HEK293 (cell line): ENCODE measurements around the gene CHST5.

Experiments used
- CTCF ChIA-PET: fragments of 350-600 bp; formaldehyde crosslinking; extraction: SDS; loops from one replicate; lab custom pipeline; 2021; ENCODE audit warnings: antibody characterized with exemption; lab: Yijun Ruan, JAX
- POLR2A ChIA-PET: fragments of 300-600 bp; formaldehyde crosslinking; extraction: SDS; loops from one replicate; lab custom pipeline; 2020; ENCODE audit warnings: antibody characterized with exemption, inconsistent platforms; lab: Yijun Ruan, JAX
- H3K27ac ChIP-seq: fragments of 200-500 bp; sonication (Bioruptor generic); 2 replicates; pipeline ENCODE4 v1.5.1; 2014; ENCODE audit warnings: low read depth, low read length, control low read depth, inconsistent platforms; ENCODE audit errors: extremely low read depth
- H3K36me3 ChIP-seq, 2 experiments: fragments of 200-500 bp in 1 of 2; sonication (Bioruptor generic) in 1 of 2; 1 replicate in 1 of 2; 2 replicates in 1 of 2; pipeline ENCODE4 v1.5.1; 2014 to 2017; ENCODE audit warnings: inconsistent platforms in 2 of 2, low read length in 2 of 2; ENCODE audit not compliant: control insufficient read depth in 2 of 2, insufficient read depth in 1 of 2
- H3K4me1 ChIP-seq: fragments of 200-500 bp; sonication (Bioruptor generic); 2 replicates; pipeline ENCODE4 v1.5.1; 2014; ENCODE audit warnings: mild to moderate bottlenecking, low read length, inconsistent platforms; ENCODE audit not compliant: control insufficient read depth, insufficient read depth
- H3K4me3 ChIP-seq: 2 replicates; pipeline ENCODE4 v1.5.1; 2011; ENCODE audit warnings: low read depth, mild to moderate bottlenecking, control low read depth, low read length, moderate library complexity
- H3K9me3 ChIP-seq: fragments of 200-500 bp; sonication (Bioruptor generic); 2 replicates; pipeline ENCODE4 v1.5.1; 2014; ENCODE audit warnings: low read depth, low read length, inconsistent platforms; ENCODE audit not compliant: control insufficient read depth, insufficient read depth
- BCL11A ChIP-seq: fragments of 450-650 bp; formaldehyde crosslinking; IDR thresholded peaks from 2 replicates; pipeline ENCODE4 v1.5.1; 2016; ENCODE audit warnings: low read depth, missing biosample characterization, missing genetic modification characterization
- KLF7 ChIP-seq: fragments of 450-650 bp; formaldehyde crosslinking; IDR thresholded peaks from 2 replicates; pipeline ENCODE4 v1.5.1; 2016; ENCODE audit warnings: missing biosample characterization, missing genetic modification characterization, borderline replicate concordance
- WT1 ChIP-seq: fragments of 450-650 bp; formaldehyde crosslinking; IDR thresholded peaks from 2 replicates; pipeline ENCODE4 v1.5.1; 2016; ENCODE audit warnings: missing biosample characterization, missing genetic modification characterization
- YY1 ChIP-seq: fragments of 450-650 bp; formaldehyde crosslinking; IDR thresholded peaks from 2 replicates; pipeline ENCODE4 v1.5.1; 2018; ENCODE audit warnings: missing biosample characterization, missing genetic modification characterization
- YY2 ChIP-seq: fragments of 450-650 bp; formaldehyde crosslinking; IDR thresholded peaks from 2 replicates; pipeline ENCODE4 v1.5.1; 2016; ENCODE audit warnings: missing biosample characterization, missing genetic modification characterization
- ZNF155 ChIP-seq: fragments of 450-650 bp; formaldehyde crosslinking; IDR thresholded peaks from 2 replicates; pipeline ENCODE4 v1.5.1; 2016; ENCODE audit warnings: missing biosample characterization, missing genetic modification characterization
- ZNF16 ChIP-seq: fragments of 450-650 bp; formaldehyde crosslinking; IDR thresholded peaks from 2 replicates; pipeline ENCODE4 v1.5.1; 2016; ENCODE audit warnings: low read depth, missing biosample characterization, missing genetic modification characterization
- ZNF175 ChIP-seq: fragments of 450-650 bp; formaldehyde crosslinking; IDR thresholded peaks from 2 replicates; pipeline ENCODE4 v1.5.1; 2016; ENCODE audit warnings: missing biosample characterization, missing genetic modification characterization
- ZNF274 ChIP-seq, 2 experiments: fragments of 200-500 bp in 1 of 2; fragments of 450-650 bp in 1 of 2; sonication (Bioruptor generic) in 1 of 2; formaldehyde crosslinking in 1 of 2; IDR thresholded peaks; 2 replicates each; pipeline versions ENCODE4 v1.5.1 to v1.6.1; 2014 to 2016; ENCODE audit warnings: borderline replicate concordance in 1 of 2, inconsistent platforms in 1 of 2, low read length in 1 of 2, missing biosample characterization in 1 of 2, missing genetic modification characterization in 1 of 2
- ZNF292 ChIP-seq: fragments of 450-650 bp; formaldehyde crosslinking; IDR thresholded peaks from 2 replicates; pipeline ENCODE4 v1.5.1; 2016; ENCODE audit warnings: low read depth, missing biosample characterization, missing genetic modification characterization, borderline replicate concordance
- ZNF302 ChIP-seq: fragments of 450-650 bp; formaldehyde crosslinking; IDR thresholded peaks from 2 replicates; pipeline ENCODE4 v1.5.1; 2016; ENCODE audit warnings: missing biosample characterization, missing genetic modification characterization, low read depth
- ZNF311 ChIP-seq: fragments of 450-650 bp; formaldehyde crosslinking; IDR thresholded peaks from 2 replicates; pipeline ENCODE4 v1.5.1; 2017; ENCODE audit warnings: missing biosample characterization, missing genetic modification characterization, borderline replicate concordance
- ZNF416 ChIP-seq: fragments of 450-650 bp; formaldehyde crosslinking; IDR thresholded peaks from 2 replicates; pipeline ENCODE4 v1.5.1; 2016; ENCODE audit warnings: missing biosample characterization, missing genetic modification characterization
- ZNF510 ChIP-seq: fragments of 450-650 bp; formaldehyde crosslinking; IDR thresholded peaks from 2 replicates; pipeline ENCODE4 v1.5.1; 2018; ENCODE audit warnings: mild to moderate bottlenecking, missing genetic modification characterization, missing biosample characterization; ENCODE audit not compliant: insufficient replicate concordance
- ZNF529 ChIP-seq: fragments of 450-650 bp; formaldehyde crosslinking; IDR thresholded peaks from 2 replicates; pipeline ENCODE4 v1.5.1; 2017; ENCODE audit warnings: missing genetic modification characterization, missing biosample characterization; ENCODE audit not compliant: insufficient replicate concordance
- ZNF621 ChIP-seq: fragments of 450-650 bp; formaldehyde crosslinking; IDR thresholded peaks from 2 replicates; pipeline ENCODE4 v1.5.1; 2017; ENCODE audit warnings: missing biosample characterization, missing genetic modification characterization
- ZNF747 ChIP-seq: fragments of 450-650 bp; formaldehyde crosslinking; IDR thresholded peaks from 2 replicates; pipeline ENCODE4 v1.5.1; 2016; ENCODE audit warnings: missing biosample characterization, missing genetic modification characterization
- ZNF785 ChIP-seq: fragments of 450-650 bp; formaldehyde crosslinking; IDR thresholded peaks from 2 replicates; pipeline ENCODE4 v1.5.1; 2016; ENCODE audit warnings: missing biosample characterization, missing genetic modification characterization
- ZXDB ChIP-seq: fragments of 450-650 bp; formaldehyde crosslinking; IDR thresholded peaks from 2 replicates; pipeline ENCODE4 v1.5.1; 2016; ENCODE audit warnings: missing biosample characterization, missing genetic modification characterization
- TF ChIP-seq, protein P1 (sequence below): fragments of 450-650 bp; formaldehyde crosslinking; IDR thresholded peaks from 2 replicates; pipeline ENCODE4 v1.5.1; 2017; ENCODE audit warnings: missing biosample characterization, missing genetic modification characterization
- TF ChIP-seq, protein P2 (sequence below): fragments of 450-650 bp; formaldehyde crosslinking; IDR thresholded peaks from 2 replicates; pipeline ENCODE4 v1.5.1; 2017; ENCODE audit warnings: missing biosample characterization, missing genetic modification characterization
- TF ChIP-seq, protein P3 (sequence below): fragments of 450-650 bp; formaldehyde crosslinking; IDR thresholded peaks from 2 replicates; pipeline ENCODE4 v1.5.1; 2017; ENCODE audit warnings: missing biosample characterization, missing genetic modification characterization
- TF ChIP-seq, protein P4 (sequence below): fragments of 450-650 bp; formaldehyde crosslinking; IDR thresholded peaks from 2 replicates; pipeline ENCODE4 v1.5.1; 2016; ENCODE audit warnings: missing biosample characterization, missing genetic modification characterization, borderline replicate concordance

Gene CHST5

DNA sequence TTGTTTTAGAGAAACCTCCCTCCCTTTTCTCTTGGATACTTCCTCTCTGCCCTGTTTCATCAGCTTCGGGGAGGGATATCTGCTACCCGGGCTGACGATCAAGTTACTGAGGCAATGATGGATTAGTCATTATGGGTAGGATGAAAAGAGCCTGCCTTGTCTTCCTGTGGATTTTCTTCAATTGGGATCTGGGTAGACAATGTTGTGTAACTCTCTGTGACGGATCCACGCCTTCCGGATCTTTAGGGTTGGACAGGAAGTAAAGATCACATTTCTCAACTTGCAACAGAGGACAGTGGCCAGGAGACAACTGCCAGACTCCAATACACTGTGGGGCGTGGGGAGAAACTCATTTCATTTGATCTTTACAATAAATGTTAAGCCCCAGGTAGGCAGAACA lies 29.3 kb downstream of the CHST5 start:
- no peaks in the 10 kb centered on the region for H3K9me3 ChIP-seq
- ChIA-PET POLR2A (no interaction called here), CTCF (interaction anchor here (0.7 to 1.1 kb wide), 4 partner anchors 10 to 41 kb away, joined by 3 to 4 read pairs (median 3); no protein-coding TSS in a partner anchor)
- H3K4me1 ChIP-seq, result peaks cover 3% of the 10 kb centered on the region; the same call in 1 of the 2 replicates
- H3K4me3 ChIP-seq, result no peak overlapping the region
- no peak for TF ChIP-seq ZNF621 (tag by site-specific recombination)
- TF ChIP-seq ZNF292 (tag by site-specific recombination), result no peak
- TF ChIP-seq KLF7 (tag by site-specific recombination), result no peak
- no peak for TF ChIP-seq ZNF155 (tag by site-specific recombination)
- no peak for TF ChIP-seq ZNF747 (tag by site-specific recombination)
- TF ChIP-seq YY1, result no peak
- TF ChIP-seq WT1 (tag by site-specific recombination), result no peak
- TF ChIP-seq BCL11A (tag by site-specific recombination), result no peak
- TF ChIP-seq, protein P1, sequence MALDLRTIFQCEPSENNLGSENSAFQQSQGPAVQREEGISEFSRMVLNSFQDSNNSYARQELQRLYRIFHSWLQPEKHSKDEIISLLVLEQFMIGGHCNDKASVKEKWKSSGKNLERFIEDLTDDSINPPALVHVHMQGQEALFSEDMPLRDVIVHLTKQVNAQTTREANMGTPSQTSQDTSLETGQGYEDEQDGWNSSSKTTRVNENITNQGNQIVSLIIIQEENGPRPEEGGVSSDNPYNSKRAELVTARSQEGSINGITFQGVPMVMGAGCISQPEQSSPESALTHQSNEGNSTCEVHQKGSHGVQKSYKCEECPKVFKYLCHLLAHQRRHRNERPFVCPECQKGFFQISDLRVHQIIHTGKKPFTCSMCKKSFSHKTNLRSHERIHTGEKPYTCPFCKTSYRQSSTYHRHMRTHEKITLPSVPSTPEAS, result no peak
- TF ChIP-seq YY2, result no peak
- H3K36me3 ChIP-seq, result no peaks in the 10 kb centered on the region
- H3K27ac ChIP-seq, result no peak overlapping the region

DNA sequence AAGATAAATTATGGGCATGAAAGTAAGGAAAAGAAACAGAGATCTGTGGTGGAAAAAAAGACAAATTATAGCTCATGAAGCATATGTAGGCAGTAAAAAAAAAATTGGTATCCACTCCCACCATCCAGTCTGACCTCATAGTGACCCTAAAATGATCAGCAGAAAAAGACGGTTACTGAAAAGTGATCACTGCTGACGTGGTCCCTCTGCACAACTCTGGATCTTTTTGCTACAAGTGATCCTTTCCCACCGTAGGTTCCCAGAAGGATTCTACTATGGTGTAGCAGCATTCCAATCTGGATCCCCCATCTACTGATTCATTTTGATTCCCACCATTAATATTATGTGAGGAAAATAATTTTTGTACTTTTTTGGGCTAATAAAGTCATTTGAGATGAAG lies 29.8 kb downstream of the CHST5 start:
- ChIA-PET POLR2A (interaction anchor here (0.8 kb wide), 1 partner anchor 9 kb away, joined by 3 read pairs; no protein-coding TSS in a partner anchor), CTCF (interaction anchor here (0.9 to 1.1 kb wide), 4 partner anchors 9 to 41 kb away, joined by 3 to 10 read pairs (median 4); no protein-coding TSS in a partner anchor)
- TF ChIP-seq ZNF302, result no peak
- TF ChIP-seq ZNF175 (tag by site-specific recombination), result no peak
- no peak for TF ChIP-seq ZNF510 (tag by site-specific recombination)
- no peak for TF ChIP-seq ZNF785 (tag by site-specific recombination)
- TF ChIP-seq ZNF416 (tag by site-specific recombination), result no peak
- TF ChIP-seq ZNF16 (tag by site-specific recombination), result no peak
- no peak for TF ChIP-seq ZNF274 (IDR thresholded peaks at IDR 0.05; ENCODE audit: low read length)
- TF ChIP-seq ZNF274 (tag by site-specific recombination; IDR thresholded peaks at IDR 0.05; ENCODE audit: borderline replicate concordance), result no peak
- TF ChIP-seq, protein P2, sequence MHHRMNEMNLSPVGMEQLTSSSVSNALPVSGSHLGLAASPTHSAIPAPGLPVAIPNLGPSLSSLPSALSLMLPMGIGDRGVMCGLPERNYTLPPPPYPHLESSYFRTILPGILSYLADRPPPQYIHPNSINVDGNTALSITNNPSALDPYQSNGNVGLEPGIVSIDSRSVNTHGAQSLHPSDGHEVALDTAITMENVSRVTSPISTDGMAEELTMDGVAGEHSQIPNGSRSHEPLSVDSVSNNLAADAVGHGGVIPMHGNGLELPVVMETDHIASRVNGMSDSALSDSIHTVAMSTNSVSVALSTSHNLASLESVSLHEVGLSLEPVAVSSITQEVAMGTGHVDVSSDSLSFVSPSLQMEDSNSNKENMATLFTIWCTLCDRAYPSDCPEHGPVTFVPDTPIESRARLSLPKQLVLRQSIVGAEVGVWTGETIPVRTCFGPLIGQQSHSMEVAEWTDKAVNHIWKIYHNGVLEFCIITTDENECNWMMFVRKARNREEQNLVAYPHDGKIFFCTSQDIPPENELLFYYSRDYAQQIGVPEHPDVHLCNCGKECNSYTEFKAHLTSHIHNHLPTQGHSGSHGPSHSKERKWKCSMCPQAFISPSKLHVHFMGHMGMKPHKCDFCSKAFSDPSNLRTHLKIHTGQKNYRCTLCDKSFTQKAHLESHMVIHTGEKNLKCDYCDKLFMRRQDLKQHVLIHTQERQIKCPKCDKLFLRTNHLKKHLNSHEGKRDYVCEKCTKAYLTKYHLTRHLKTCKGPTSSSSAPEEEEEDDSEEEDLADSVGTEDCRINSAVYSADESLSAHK (tag by site-specific recombination), result no peak
- TF ChIP-seq, protein P3, sequence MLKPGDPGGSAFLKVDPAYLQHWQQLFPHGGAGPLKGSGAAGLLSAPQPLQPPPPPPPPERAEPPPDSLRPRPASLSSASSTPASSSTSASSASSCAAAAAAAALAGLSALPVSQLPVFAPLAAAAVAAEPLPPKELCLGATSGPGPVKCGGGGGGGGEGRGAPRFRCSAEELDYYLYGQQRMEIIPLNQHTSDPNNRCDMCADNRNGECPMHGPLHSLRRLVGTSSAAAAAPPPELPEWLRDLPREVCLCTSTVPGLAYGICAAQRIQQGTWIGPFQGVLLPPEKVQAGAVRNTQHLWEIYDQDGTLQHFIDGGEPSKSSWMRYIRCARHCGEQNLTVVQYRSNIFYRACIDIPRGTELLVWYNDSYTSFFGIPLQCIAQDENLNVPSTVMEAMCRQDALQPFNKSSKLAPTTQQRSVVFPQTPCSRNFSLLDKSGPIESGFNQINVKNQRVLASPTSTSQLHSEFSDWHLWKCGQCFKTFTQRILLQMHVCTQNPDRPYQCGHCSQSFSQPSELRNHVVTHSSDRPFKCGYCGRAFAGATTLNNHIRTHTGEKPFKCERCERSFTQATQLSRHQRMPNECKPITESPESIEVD (tag by site-specific recombination), result no peak
- TF ChIP-seq ZXDB (tag by site-specific recombination), result no peak
- TF ChIP-seq ZNF311 (tag by site-specific recombination), result no peak
- TF ChIP-seq ZNF529, result no peak
- TF ChIP-seq, protein P4, sequence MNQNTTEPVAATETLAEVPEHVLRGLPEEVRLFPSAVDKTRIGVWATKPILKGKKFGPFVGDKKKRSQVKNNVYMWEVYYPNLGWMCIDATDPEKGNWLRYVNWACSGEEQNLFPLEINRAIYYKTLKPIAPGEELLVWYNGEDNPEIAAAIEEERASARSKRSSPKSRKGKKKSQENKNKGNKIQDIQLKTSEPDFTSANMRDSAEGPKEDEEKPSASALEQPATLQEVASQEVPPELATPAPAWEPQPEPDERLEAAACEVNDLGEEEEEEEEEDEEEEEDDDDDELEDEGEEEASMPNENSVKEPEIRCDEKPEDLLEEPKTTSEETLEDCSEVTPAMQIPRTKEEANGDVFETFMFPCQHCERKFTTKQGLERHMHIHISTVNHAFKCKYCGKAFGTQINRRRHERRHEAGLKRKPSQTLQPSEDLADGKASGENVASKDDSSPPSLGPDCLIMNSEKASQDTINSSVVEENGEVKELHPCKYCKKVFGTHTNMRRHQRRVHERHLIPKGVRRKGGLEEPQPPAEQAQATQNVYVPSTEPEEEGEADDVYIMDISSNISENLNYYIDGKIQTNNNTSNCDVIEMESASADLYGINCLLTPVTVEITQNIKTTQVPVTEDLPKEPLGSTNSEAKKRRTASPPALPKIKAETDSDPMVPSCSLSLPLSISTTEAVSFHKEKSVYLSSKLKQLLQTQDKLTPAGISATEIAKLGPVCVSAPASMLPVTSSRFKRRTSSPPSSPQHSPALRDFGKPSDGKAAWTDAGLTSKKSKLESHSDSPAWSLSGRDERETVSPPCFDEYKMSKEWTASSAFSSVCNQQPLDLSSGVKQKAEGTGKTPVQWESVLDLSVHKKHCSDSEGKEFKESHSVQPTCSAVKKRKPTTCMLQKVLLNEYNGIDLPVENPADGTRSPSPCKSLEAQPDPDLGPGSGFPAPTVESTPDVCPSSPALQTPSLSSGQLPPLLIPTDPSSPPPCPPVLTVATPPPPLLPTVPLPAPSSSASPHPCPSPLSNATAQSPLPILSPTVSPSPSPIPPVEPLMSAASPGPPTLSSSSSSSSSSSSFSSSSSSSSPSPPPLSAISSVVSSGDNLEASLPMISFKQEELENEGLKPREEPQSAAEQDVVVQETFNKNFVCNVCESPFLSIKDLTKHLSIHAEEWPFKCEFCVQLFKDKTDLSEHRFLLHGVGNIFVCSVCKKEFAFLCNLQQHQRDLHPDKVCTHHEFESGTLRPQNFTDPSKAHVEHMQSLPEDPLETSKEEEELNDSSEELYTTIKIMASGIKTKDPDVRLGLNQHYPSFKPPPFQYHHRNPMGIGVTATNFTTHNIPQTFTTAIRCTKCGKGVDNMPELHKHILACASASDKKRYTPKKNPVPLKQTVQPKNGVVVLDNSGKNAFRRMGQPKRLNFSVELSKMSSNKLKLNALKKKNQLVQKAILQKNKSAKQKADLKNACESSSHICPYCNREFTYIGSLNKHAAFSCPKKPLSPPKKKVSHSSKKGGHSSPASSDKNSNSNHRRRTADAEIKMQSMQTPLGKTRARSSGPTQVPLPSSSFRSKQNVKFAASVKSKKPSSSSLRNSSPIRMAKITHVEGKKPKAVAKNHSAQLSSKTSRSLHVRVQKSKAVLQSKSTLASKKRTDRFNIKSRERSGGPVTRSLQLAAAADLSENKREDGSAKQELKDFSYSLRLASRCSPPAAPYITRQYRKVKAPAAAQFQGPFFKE (tag by site-specific recombination), result no peak
- Histone ChIP-seq H3K4me1 (peaks cover 3% of the 10 kb centered on the region; the same call in 1 of the 2 replicates), H3K27ac (no peak overlapping the region), H3K36me3 (no peaks in the 10 kb centered on the region), H3K9me3 (no peaks in the 10 kb centered on the region), H3K4me3 (no peak overlapping the region)
